HG02981 (cell line): ENCODE data around the gene NT5C1B.

Source experiments
- ATAC-seq: cut with Tn5 transposase; IDR thresholded peaks from one replicate; pipeline ENCODE4 v1.9.1; 2021; ENCODE audit warnings: mild to moderate bottlenecking, moderate library complexity; ENCODE audit not compliant: unreplicated experiment

The NT5C1B gene

DNA sequence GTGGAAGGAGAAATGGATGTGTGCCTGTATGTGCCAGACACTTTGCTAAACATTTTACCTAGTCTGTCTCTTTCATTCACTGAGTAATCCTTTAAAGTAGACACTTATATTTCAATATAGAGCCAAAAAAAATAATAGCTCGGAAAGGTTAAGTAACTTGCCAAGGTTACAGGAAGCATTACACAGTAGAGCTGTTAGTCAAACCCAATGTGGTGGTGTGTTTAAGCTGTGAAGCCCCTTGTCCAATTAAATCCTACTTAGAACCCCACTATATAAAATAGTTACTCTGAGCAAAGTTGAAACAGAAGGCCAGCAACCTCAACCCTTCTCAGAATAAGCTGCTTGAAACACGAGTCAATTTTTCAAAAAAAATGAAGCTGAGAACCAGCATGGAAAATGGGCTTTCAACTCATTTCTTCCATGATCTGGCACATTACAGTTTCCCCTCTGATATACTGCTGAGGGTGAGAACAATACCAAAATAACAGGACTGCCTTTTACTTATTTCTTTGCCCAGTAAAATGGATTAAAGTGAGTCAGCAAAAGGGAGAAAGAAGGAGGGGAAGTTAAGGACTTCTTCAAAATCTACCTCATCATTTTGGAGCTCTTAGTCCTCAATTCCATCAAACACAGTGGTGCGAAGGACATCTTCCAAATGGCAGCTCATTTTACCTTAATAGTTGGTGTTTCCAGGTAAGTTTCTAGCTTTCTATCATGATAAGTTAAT lies 36.9 kb downstream of the NT5C1B start:
- ATAC-seq, result no peak

DNA sequence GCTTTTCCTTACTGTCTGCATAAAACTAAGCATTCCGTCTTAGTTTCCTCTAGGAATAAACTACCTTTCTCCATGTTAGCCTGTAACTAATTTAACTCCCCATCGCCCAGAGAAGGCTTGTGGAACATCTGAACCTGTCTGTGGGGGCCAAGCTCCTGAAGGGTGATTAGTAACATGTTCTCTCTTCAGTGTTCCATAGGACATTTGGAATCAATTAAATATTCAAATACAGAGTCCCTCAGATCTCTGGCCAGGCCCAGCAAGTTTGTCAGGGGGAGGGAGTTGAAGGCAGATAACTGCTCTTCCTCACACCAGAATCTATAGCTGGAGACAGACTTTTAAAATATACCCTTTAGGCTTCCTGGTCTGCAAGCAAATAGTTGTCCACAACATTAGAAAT lies 37.7 kb downstream of the NT5C1B start:
- no peak for ATAC-seq

- ATAC-seq, result no peak
Measured at GRCh38 chr2:18551169-18551568, 38.2 kb downstream of the NT5C1B start.

DNA sequence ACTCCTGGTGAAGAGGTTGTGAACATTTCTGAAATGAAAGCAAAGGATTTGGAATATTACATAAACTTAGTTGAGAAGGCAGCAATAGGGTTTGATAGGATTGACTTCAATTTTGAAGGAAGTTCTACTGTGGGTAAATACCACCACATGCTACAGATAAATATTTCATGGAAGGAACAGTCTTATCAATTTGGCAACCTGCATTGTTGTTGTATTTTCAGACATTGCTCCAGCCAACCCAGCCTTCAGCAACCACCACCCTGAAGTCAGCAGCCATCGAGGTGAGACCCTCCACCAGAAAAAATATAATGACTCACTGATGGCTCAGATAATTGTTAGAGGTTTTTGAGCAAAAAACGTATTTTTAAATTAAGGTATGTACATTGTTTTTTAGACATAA lies 38.9 kb downstream of the NT5C1B start:
- ATAC-seq, result no peak

GRCh38 chr2:18549083-18549482 lies 40.3 kb downstream of the NT5C1B start:
- no peak for ATAC-seq

- ATAC-seq, result no peak
Measured at GRCh38 chr2:18548621-18549020, 40.7 kb downstream of the NT5C1B start.

DNA sequence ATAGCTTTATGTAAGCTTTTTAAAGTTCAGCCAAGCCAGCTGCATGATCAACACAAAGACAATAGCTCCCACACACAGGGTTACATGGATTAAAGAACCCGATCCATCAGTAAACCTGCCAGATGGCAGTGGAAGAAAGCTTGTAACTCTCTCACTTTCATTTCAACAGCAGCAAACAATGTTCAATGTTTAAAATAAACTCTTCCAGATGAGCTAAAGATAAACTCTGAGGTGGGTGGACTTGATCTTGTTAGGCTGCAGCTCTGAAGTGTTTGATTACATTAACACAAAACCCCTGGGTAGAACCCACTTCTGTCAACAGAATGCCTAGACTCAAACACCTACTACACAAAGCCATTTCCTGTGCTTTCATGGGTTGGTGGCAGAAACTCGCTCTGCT lies 42.8 kb downstream of the NT5C1B start:
- ATAC-seq, result peak; percentile 54

- no peak for ATAC-seq
Measured at GRCh38 chr2:18545384-18545783, 44.0 kb downstream of the NT5C1B start.

- ATAC-seq, result no peak
Measured at GRCh38 chr2:18544171-18544570, 45.2 kb downstream of the NT5C1B start.

DNA sequence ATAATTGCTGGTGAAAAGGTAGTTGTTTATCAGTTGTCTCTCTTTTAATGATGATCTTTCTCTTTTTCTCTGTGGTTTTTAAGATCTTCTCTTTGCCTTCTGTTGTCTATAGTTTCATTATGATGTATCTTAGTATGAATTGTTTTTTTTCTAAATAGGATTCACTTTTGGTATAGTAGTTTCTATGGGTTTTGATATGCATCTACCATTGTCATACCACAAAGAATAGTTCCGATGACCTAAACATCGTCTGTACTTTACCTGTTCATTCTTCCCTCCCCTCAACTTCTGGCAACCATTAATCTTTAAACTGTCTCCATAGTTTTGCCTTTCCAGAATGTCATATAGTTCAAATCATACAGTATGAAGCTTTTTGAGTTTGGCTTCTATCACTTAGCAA lies 48.5 kb downstream of the NT5C1B start:
- peak; percentile 78 for ATAC-seq

GRCh38 chr2:18536697-18537096 lies 52.7 kb downstream of the NT5C1B start:
- no peak for ATAC-seq

- no peak for ATAC-seq
Measured at GRCh38 chr2:18536100-18536499, 53.3 kb downstream of the NT5C1B start.

DNA sequence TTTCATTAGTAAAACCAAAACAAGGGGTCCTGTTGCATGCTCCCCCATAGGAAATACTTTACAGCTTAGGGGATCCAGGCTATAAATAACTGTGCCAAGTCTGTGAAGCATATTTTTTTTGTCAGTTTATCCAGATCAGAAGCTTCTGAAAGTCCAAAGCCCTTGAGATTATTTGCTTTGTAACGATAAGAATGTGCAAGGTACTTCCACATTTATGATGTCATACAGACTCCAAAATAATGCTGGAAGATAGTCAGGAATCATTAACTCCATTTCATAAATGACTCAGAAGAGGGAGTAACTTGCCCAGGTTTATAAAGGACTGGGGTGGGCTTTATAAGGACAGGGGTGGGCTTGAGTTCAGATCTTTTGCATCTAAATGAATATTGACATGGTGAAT lies 58.2 kb downstream of the NT5C1B start:
- ATAC-seq, result no peak

- ATAC-seq, result no peak
Measured at GRCh38 chr2:18527822-18528221, 61.5 kb downstream of the NT5C1B start.

- no peak for ATAC-seq
Measured at GRCh38 chr2:18527326-18527725, 62.0 kb downstream of the NT5C1B start.

DNA sequence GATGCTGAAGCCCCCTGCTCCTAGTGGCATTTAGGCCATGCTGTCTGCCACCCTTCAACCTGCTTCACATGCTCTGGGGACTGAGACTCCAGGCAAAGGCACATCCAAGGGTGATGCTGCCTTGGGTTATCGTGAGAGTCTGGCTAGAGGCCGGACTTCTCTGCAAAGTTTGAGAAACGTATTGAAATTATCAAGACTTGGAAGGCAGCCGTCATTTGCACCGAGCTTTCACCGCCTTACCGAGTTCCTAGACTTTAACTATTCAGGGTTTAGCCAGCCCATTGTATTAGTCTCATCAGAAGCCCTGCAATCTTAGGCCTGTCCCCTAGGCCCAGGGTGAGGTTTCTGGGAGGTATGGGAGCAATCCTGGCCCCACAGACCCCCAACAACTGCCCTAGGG lies 62.9 kb downstream of the NT5C1B start:
- no peak for ATAC-seq

- ATAC-seq, result no peak
Measured at GRCh38 chr2:18525852-18526251, 63.5 kb downstream of the NT5C1B start.

GRCh38 chr2:18525236-18525635 lies 64.1 kb downstream of the NT5C1B start:
- ATAC-seq, result no peak

DNA sequence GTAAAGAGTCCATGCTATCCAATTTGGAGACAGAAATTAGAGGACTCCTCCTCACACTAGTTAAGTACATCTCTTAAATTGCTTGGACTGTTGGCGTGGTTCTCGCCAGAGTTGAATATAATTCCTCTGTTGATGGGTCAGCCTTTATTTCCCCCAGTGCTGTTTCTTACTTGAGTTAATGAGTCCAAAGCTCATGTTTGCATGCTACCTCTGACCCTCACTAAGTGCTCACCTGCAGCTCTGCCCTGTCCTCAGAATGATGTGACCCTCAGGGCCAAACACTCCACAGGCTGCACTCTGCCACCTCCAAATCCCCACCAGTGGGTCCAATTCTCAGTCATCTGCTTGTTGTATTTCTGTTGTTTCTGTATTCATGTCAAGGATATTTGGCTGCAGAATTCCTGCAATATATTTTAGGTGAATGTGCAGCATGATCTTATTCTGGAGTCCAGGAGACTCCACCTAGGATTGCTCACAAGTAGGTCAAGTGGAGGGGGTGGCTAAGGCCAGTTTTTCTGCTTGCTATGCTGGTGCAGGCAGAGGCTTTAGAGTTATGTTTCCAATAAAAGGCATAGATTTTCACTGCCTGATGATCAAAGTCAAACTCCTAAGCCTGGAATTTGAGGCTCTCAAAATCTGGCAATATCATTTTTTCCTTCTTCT lies 66.8 kb downstream of the NT5C1B start:
- ATAC-seq, result no peak

DNA sequence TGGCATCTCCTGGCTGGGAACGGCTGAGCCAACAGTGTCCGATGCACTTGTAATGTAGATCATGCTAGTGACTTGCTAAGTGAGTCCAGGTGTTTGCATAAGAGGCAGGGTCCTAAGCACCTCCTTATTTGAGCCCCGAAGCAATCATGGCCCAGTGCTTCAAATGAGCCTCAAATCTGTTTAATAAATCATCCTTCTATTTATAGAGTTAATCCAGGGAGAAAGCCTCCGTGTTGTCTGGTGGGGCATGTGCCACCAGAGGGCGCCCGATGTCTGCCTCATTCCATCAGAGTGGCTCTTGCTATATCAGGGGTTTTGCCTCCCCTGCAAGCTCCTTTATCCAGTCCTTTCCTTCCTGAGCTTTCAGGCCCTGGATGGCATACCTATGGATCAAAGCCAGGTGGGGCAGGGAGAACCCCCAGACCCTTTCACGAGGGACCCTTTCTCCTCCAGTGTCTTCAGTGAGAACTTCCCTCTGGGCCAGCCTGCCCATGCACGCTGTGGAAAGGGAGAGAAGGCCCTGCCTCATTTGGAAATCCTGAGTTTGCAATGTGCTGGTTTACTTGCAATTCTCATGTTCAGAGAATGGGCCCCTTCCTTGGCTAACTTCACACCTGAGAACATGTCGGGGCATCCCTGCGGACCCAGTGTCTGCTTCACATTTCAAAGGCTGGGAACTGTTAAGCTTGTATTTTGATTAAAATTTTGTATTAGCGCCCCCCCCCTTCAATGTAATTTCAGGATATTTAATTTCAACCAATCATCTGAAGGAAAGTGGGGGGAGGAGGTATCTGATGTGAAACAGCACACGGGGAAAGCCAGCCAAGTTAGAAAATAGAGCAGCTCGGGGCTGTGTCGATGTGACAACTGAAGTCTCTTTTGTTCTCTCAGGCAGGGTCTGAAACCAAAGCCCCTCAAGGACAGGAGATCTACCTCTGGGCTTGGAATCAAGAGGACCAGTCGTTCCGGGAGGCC lies 68.6 kb downstream of the NT5C1B start:
- ATAC-seq, result peak; percentile 89

GRCh38 chr2:18519914-18520450 lies 69.4 kb downstream of the NT5C1B start:
- ATAC-seq, result no peak
